Activated CD8-positive, alpha-beta T cell treated with anti-CD3 and anti-CD28 coated beads, Interleukin-2, amount 10 ng/mL, durations not matched to agents 7 days and 5 days (primary cell): ENCODE data around the gene ID2. TPM values are rescaled to one million over a fixed set of nuclear protein-coding genes. Genes with fewer than 3 reads are reported as not detected.

ENCODE experiments used
- ATAC-seq: fragments of 150-1000 bp; cut with Tn5 transposase; one replicate; pipeline ENCODE4 v1.10.0; 2021; ENCODE audit warnings: moderate library complexity
- CTCF ChIA-PET: fragments of 350-600 bp; sonication (Branson Sonifier 250); formaldehyde crosslinking; loops from one replicate; lab custom pipeline; 2021; ENCODE audit warnings: antibody characterized with exemption; lab: Charles Lee
- POLR2A ChIA-PET: fragments of 350-600 bp; sonication (Branson Sonifier 250); formaldehyde crosslinking; loops from one replicate; lab custom pipeline; 2021; ENCODE audit warnings: antibody characterized with exemption; lab: Charles Lee
- DNase-seq: peaks from one replicate; pipeline ENCODE4 v3.0.0-alpha.2; 2020
- H3K27ac Mint-ChIP-seq: one replicate; pipeline ENCODE4 v1.8.0; 2021; ENCODE audit warnings: mild to moderate bottlenecking, mixed read lengths
- H3K27me3 Mint-ChIP-seq: one replicate; pipeline ENCODE4 v1.8.0; 2021; ENCODE audit warnings: low read depth, mixed read lengths
- H3K36me3 Mint-ChIP-seq: one replicate; pipeline ENCODE4 v1.8.0; 2021; ENCODE audit warnings: low read depth, mixed read lengths
- H3K4me1 Mint-ChIP-seq: one replicate; pipeline ENCODE4 v1.8.0; 2021; ENCODE audit warnings: low read depth, mixed read lengths
- H3K4me3 Mint-ChIP-seq: one replicate; pipeline ENCODE4 v1.8.0; 2021; ENCODE audit warnings: mild to moderate bottlenecking, mixed read lengths
- H3K9me3 Mint-ChIP-seq: one replicate; pipeline ENCODE4 v1.8.0; 2022; ENCODE audit warnings: mixed read lengths; ENCODE audit not compliant: insufficient read depth
- total RNA-seq, 2 experiments: library from RNA; stranded (reverse); gene quantifications; one replicate each; pipeline ENCODE4 v1.2.3, GENCODE V29; 2021

ID2 gene
- total RNA-seq, 2 experiments from 2014 or later = 257 to 263 TPM

- peaks cover 19% of the 10 kb centered on the region for H3K9me3 Mint-ChIP-seq
- peaks cover 25% of the 10 kb centered on the region for H3K36me3 Mint-ChIP-seq
- H3K27me3 Mint-ChIP-seq = peaks cover 46% of the 10 kb centered on the region
- POLR2A ChIA-PET = interaction anchor here (0.5 kb wide), 1 partner anchor 20 kb away, joined by 3 read pairs; no protein-coding TSS in a partner anchor
- no peak for ATAC-seq
- H3K4me3 Mint-ChIP-seq = no peak overlapping the region
- H3K4me1 Mint-ChIP-seq = peaks cover 24% of the 10 kb centered on the region
- H3K27ac Mint-ChIP-seq = no peak overlapping the region
- DNase-seq = no peak
- CTCF ChIA-PET = no interaction called here
These were observed 8.9 kb upstream of the ID2 start for GRCh38 chr2:8672940-8673339.

GRCh38 chr2:8673381-8673780 is 8.5 kb upstream of the ID2 start:
- no peak overlapping the region for H3K4me3 Mint-ChIP-seq

DNA sequence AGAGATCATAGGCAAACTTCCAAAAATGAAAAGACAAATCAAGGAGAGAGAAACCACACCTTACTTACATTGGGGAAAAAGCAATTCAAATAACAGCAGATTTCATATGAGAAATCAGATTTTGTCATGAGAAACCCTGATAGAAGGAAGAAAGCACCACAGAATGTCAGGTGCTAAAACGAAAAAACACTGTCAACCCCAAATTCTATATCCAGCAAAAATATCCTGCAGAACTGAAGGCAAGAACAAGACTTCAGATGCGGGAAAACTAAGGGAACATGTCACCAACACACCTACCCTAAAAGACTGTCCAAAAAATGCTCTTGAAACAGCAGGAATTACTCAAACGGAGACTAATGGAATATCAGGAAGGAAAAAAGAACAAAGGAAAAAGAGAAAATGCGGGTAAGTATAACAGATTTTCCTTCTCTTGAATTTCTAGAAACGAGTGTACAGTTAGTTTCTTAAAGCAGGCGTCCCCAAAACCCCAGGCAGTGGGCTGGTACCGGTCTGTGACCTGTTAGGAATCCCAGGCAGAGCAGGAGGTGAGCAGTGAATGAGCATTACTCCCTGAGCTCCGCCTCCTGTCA is 7.3 kb upstream of the ID2 start:
- ChIA-PET CTCF (no interaction called here), POLR2A (no interaction called here)
- DNase-seq = no peak
- Mint-ChIP-seq H3K9me3 (peaks cover 19% of the 10 kb centered on the region), H3K4me1 (peaks cover 30% of the 10 kb centered on the region), H3K27me3 (peaks cover 47% of the 10 kb centered on the region), H3K4me3 (no peak overlapping the region), H3K36me3 (peaks cover 25% of the 10 kb centered on the region), H3K27ac (no peak overlapping the region)
- no peak for ATAC-seq

More at GRCh38 chr2:8673381-8673780, 8.5 kb upstream of the ID2 start:
- H3K27me3 Mint-ChIP-seq = peaks cover 47% of the 10 kb centered on the region
- H3K4me1 Mint-ChIP-seq = peaks cover 27% of the 10 kb centered on the region
- ChIA-PET CTCF (no interaction called here), POLR2A (no interaction called here)
- peaks cover 19% of the 10 kb centered on the region for H3K9me3 Mint-ChIP-seq
- no peak for DNase-seq
- ATAC-seq = no peak
- H3K27ac Mint-ChIP-seq = no peak overlapping the region
- peaks cover 25% of the 10 kb centered on the region for H3K36me3 Mint-ChIP-seq

- H3K27me3 Mint-ChIP-seq = peaks cover 46% of the 10 kb centered on the region
- peaks cover 40% of the 10 kb centered on the region for H3K4me1 Mint-ChIP-seq
- ChIA-PET CTCF (no interaction called here), POLR2A (no interaction called here)
- ATAC-seq = no peak
- H3K4me3 Mint-ChIP-seq = no peak overlapping the region
- H3K36me3 Mint-ChIP-seq = peaks cover 25% of the 10 kb centered on the region
- DNase-seq = no peak
- H3K9me3 Mint-ChIP-seq = peaks cover 19% of the 10 kb centered on the region
- no peak overlapping the region for H3K27ac Mint-ChIP-seq
These were observed 6.3 kb upstream of the ID2 start for GRCh38 chr2:8675543-8675942.

DNA sequence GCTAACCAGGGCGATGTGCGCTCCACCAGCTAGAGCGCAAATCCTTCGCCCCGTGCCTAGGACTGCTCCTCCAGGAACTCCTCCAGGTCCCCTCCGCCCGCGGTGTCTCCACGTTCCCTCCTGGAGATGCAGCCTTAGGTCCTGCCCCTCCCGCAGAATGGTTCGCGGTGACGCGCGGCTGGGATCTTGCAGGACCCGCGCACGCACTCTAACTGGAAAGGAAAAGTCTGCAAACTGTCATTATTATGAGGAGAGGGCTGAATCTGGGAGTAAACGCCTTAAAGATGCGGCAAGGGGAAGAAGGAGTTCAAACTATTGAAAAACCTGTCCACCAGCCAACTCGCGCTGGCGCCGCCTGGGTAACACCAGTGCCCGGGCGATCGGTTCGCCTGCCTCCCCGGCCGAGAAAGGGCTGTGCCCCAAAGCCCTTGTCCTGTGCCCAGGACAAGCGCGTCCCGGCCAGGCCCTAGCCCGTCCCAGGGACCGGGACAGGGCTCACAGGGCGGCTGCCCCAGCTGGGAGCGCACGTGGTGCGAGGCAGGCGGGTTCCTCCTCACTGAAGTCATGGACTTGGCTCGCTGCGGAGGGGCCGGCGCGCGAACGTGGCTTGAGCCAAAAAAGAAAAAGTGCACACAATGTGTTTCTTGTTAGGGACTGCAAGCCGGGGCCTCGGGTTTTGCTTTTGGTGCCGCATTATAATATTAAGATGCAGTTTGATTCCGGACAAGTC is 5.5 kb upstream of the ID2 start:
- Mint-ChIP-seq H3K36me3 (peaks cover 25% of the 10 kb centered on the region), H3K27ac (no peak overlapping the region), H3K4me1 (peaks cover 46% of the 10 kb centered on the region), H3K4me3 (peak overlapping the region; percentile 81), H3K9me3 (peaks cover 19% of the 10 kb centered on the region), H3K27me3 (peaks cover 43% of the 10 kb centered on the region)
- ATAC-seq (no peak), DNase-seq (no peak)
- ChIA-PET POLR2A (no interaction called here), CTCF (interaction anchor here (1.2 kb wide), 1 partner anchor 13 kb away, joined by 3 read pairs; no protein-coding TSS in a partner anchor)

- Mint-ChIP-seq H3K27ac (no peak overlapping the region), H3K4me1 (peaks cover 40% of the 10 kb centered on the region), H3K27me3 (peaks cover 43% of the 10 kb centered on the region), H3K4me3 (peak overlapping the region; percentile 81), H3K36me3 (peaks cover 25% of the 10 kb centered on the region), H3K9me3 (peaks cover 19% of the 10 kb centered on the region)
- CTCF ChIA-PET = interaction anchor here (1.2 kb wide), 1 partner anchor 13 kb away, joined by 3 read pairs; no protein-coding TSS in a partner anchor
- POLR2A ChIA-PET = interaction anchor here (0.6 kb wide), 1 partner anchor 1316 kb away, joined by 4 read pairs; no protein-coding TSS in a partner anchor
- ATAC-seq = no peak
- DNase-seq = no peak
These were observed 4.8 kb upstream of the ID2 start for GRCh38 chr2:8676921-8677645.

- peak overlapping the region; percentile 82 for H3K27ac Mint-ChIP-seq
- POLR2A ChIA-PET = interaction anchor here (0.6 to 5.2 kb wide), 3 partner anchors 103 to 1317 kb away, joined by 4 to 73 read pairs (median 4); no protein-coding TSS in a partner anchor
- H3K27me3 Mint-ChIP-seq = peaks cover 43% of the 10 kb centered on the region
These were observed 3.9 kb upstream of the ID2 start for GRCh38 chr2:8677646-8678592.

DNA sequence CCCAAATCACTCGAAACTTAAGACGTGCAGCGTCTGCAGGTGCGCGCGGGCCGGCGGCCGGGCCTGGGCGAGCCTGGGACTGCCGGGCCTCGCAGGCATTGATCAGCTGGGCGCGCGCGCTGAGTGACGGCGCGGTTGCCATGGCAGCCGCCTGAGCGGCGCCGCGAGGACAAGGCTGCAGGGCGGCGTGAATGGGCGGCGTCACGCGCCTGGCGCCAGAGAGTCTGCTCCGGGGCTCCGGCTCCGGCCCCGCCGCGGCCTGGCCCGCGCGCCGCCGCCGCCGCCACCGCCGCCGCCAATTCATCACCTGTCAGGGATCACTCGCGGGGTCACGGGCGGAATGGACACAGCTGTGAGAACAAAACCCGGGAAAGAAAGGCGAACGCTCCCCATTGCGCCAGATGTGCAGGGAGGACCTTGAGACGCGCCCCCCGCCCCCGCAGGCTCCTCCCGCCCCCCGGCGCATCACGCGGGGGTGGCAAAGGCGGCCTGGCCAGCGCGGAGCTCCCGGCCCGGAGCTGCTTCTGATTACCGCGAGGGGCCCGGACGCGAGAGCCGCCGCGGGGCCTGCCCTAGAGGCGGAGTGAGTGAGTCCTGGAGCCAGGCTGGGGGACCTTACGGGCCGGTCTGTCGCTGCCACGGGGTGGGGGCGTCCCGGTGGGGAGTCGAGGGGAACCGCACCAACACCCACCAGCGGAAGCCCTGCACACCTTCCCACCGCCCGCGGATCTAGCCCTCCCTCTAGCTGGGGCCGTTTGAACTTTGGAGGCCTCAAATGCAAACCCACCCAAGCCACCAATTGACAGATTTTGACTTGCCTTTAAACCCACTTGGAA is 2.9 kb upstream of the ID2 start:
- Mint-ChIP-seq H3K4me1 (peaks cover 40% of the 10 kb centered on the region), H3K4me3 (peak overlapping the region; percentile 81), H3K27ac (peak overlapping the region; percentile 87), H3K9me3 (peaks cover 13% of the 10 kb centered on the region), H3K36me3 (peaks cover 40% of the 10 kb centered on the region), H3K27me3 (peaks cover 39% of the 10 kb centered on the region)
- ATAC-seq = peak; percentile 57
- DNase-seq = peak; percentile 92
- POLR2A ChIA-PET = interaction anchor here (0.7 to 5.2 kb wide), 6 partner anchors 15 to 952 kb away, joined by 3 to 86 read pairs (median 4); no protein-coding TSS in a partner anchor
- CTCF ChIA-PET = interaction anchor here (1.1 to 2.0 kb wide), 2 partner anchors 70 to 197 kb away, joined by 3 to 4 read pairs; no protein-coding TSS in a partner anchor

More at GRCh38 chr2:8677646-8678592, 3.9 kb upstream of the ID2 start:
- CTCF ChIA-PET = no interaction called here
- Mint-ChIP-seq H3K4me1 (peaks cover 40% of the 10 kb centered on the region), H3K36me3 (peaks cover 33% of the 10 kb centered on the region), H3K4me3 (peak overlapping the region; percentile 81), H3K9me3 (peaks cover 19% of the 10 kb centered on the region)
- ATAC-seq = no peak
- peak; percentile 64 for DNase-seq

GRCh38 chr2:8679567-8679826 is 2.4 kb upstream of the ID2 start:
- ChIA-PET POLR2A (interaction anchor here (0.7 to 5.2 kb wide), 5 partner anchors 15 to 953 kb away, joined by 3 to 86 read pairs (median 4); no protein-coding TSS in a partner anchor), CTCF (interaction anchor here (1.1 to 2.0 kb wide), 2 partner anchors 71 to 197 kb away, joined by 3 to 4 read pairs; no protein-coding TSS in a partner anchor)
- no peak for ATAC-seq
- Mint-ChIP-seq H3K27ac (peak overlapping the region; percentile 87), H3K4me1 (peaks cover 40% of the 10 kb centered on the region), H3K9me3 (peaks cover 8% of the 10 kb centered on the region), H3K36me3 (peaks cover 41% of the 10 kb centered on the region), H3K4me3 (peak overlapping the region; percentile 81), H3K27me3 (peaks cover 34% of the 10 kb centered on the region)
- DNase-seq = no peak
